Smooth muscle cell (in vitro differentiated cells): Measurements from ENCODE around the gene PDE6A. TPM values are rescaled to one million over a fixed set of nuclear protein-coding genes. Genes with fewer than 3 reads are reported as not detected.

ENCODE experiments used
- DNase-seq: peaks from one replicate; lab custom pipeline; 2025; ENCODE audit not compliant: unreplicated experiment; lab: John Stamatoyannopoulos, UW
- H2AFZ ChIP-seq: fragments of 200-600 bp; sonication (generic); 2 replicates; pipeline ENCODE4 v1.6.0; 2016; ENCODE audit warnings: antibody characterized with exemption, low read depth, mild to moderate bottlenecking
- H3F3A ChIP-seq: fragments of 200-600 bp; sonication (generic); 2 replicates; pipeline ENCODE4 v1.6.0; 2017; ENCODE audit warnings: antibody characterized with exemption, low read depth
- H3K27ac ChIP-seq: fragments of 200-600 bp; sonication (generic); 2 replicates; pipeline ENCODE4 v1.5.1; 2016; ENCODE audit warnings: low read depth, mild to moderate bottlenecking
- H3K27me3 ChIP-seq: fragments of 200-600 bp; sonication (generic); 2 replicates; pipeline ENCODE4 v1.6.1; 2016; ENCODE audit warnings: low read depth, mild to moderate bottlenecking
- H3K36me3 ChIP-seq: fragments of 200-600 bp; sonication (generic); 2 replicates; pipeline ENCODE4 v1.5.1; 2016; ENCODE audit warnings: low read depth
- H3K4me1 ChIP-seq: fragments of 200-600 bp; sonication (generic); 2 replicates; pipeline ENCODE4 v1.5.1; 2016; ENCODE audit warnings: low read depth
- H3K4me2 ChIP-seq: fragments of 200-600 bp; sonication (generic); 2 replicates; pipeline ENCODE4 v1.6.0; 2016; ENCODE audit warnings: mild to moderate bottlenecking
- H3K4me3 ChIP-seq: fragments of 200-600 bp; sonication (generic); 2 replicates; pipeline ENCODE4 v1.5.1; 2016; ENCODE audit warnings: mild to moderate bottlenecking
- H3K79me2 ChIP-seq: fragments of 200-600 bp; sonication (generic); 2 replicates; pipeline ENCODE4 v1.6.0; 2016; ENCODE audit warnings: low read depth, mild to moderate bottlenecking
- H3K9ac ChIP-seq: fragments of 200-600 bp; sonication (generic); 2 replicates; pipeline ENCODE4 v1.6.0; 2016; ENCODE audit warnings: low read depth
- H3K9me3 ChIP-seq: fragments of 200-600 bp; sonication (generic); replicated peaks from 2 replicates; pipeline ENCODE4 v1.5.1; 2016; ENCODE audit warnings: low read depth
- H4K20me1 ChIP-seq: fragments of 200-600 bp; sonication (generic); 2 replicates; pipeline ENCODE4 v1.6.0; 2016; ENCODE audit warnings: low read depth
- CTCF ChIP-seq: fragments of 200-600 bp; sonication (generic); IDR thresholded peaks from 2 replicates; pipeline ENCODE4 v1.5.1; 2017; ENCODE audit warnings: borderline replicate concordance, mild to moderate bottlenecking, antibody characterized with exemption; ENCODE audit not compliant: insufficient read depth, poor library complexity, severe bottlenecking
- WGBS: methylation state at CpG from one replicate; pipeline ENCODE4 v1.1.7; 2016; ENCODE audit warnings: low lambda C conversion rate; 5-methylcytosine and 5-hydroxymethylcytosine counted together
- polyA plus RNA-seq: library from polyadenylated mRNA; unstranded; fragments of >200 nt; fragmentation: Nextera tagmentation; extraction: Ambion mirVana; gene quantifications from 2 replicates; pipeline ENCODE4 v1.2.1, GENCODE V29; 2016
- total RNA-seq: library from RNA; depleted of rRNA; stranded (reverse); fragments of >200 nt; gene quantifications from 2 replicates; pipeline ENCODE4 v1.2.3, GENCODE V29; 2014

PDE6A gene
- total and polyA plus RNA-seq, 2 experiments from 2014 or later, result 0.05 TPM; not detected in 1

DNA sequence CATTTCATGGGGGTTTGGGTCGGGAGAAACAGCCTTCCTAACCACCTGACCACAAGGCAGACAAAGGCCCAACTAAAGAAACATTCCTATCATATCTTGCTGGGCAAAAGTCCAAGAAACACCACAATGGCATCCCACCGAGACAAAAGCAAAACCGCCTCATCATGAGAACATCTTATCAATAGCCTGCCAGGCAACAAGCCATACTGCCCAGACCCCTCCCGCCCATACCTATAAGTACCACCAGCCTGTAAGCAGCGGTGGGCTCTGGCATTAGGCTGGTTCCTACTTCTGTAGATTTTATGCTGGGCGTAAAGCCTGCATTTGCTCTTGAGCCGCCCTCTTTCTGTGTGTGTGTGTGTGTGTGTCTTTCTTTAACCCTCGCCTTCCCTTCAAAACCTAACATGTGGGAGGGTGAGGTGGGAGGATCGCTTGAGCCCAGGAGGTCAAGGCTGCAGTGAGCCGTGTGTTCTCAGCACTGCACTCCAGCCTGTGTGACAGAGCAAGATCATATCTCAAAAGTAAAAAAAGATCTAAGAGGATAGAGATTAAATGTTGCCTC is 56.9 kb downstream of the PDE6A start:
- Histone ChIP-seq H3K79me2 (no peaks in the 10 kb centered on the region), H4K20me1 (no peaks in the 10 kb centered on the region), H2AFZ (no peak overlapping the region), H3K36me3 (no peaks in the 10 kb centered on the region), H3K4me1 (no peaks in the 10 kb centered on the region), H3K27me3 (no peaks in the 10 kb centered on the region), H3K4me2 (peak overlapping the region; percentile 40), H3K27ac (peak overlapping the region; percentile 35), H3F3A (no peaks in the 10 kb centered on the region), H3K4me3 (no peak overlapping the region), H3K9me3 (no peaks in the 10 kb centered on the region), H3K9ac (no peak overlapping the region)
- 64% methylated on average over 10 of the region's 10 CpGs for WGBS
- no peak for TF ChIP-seq CTCF
- no peak for DNase-seq

GRCh38 chr5:149886692-149887470 is 57.7 kb downstream of the PDE6A start:
- TF ChIP-seq CTCF, result no peak
- 73% methylated on average over 6 of the region's 6 CpGs for WGBS
- DNase-seq, result no peak
- Histone ChIP-seq H3K27ac (peak overlapping the region; percentile 35), H3K9me3 (no peaks in the 10 kb centered on the region), H4K20me1 (no peaks in the 10 kb centered on the region), H3K36me3 (no peaks in the 10 kb centered on the region), H2AFZ (no peak overlapping the region), H3K9ac (no peak overlapping the region), H3K4me1 (no peaks in the 10 kb centered on the region), H3K79me2 (no peaks in the 10 kb centered on the region), H3K27me3 (no peaks in the 10 kb centered on the region), H3F3A (no peaks in the 10 kb centered on the region), H3K4me2 (peak overlapping the region; percentile 40), H3K4me3 (no peak overlapping the region)

- DNase-seq, result no peak
- no peaks in the 10 kb centered on the region for H3K27me3 ChIP-seq
- H3K9me3 ChIP-seq, result no peaks in the 10 kb centered on the region
- TF ChIP-seq CTCF, result no peak
- H3K9ac ChIP-seq, result no peak overlapping the region
- H3F3A ChIP-seq, result no peaks in the 10 kb centered on the region
- no peak overlapping the region for H3K27ac ChIP-seq
- no peak overlapping the region for H2AFZ ChIP-seq
- no peaks in the 10 kb centered on the region for H3K79me2 ChIP-seq
- H3K4me3 ChIP-seq, result no peak overlapping the region
- H3K4me1 ChIP-seq, result no peaks in the 10 kb centered on the region
- 93% methylated on average over 7 of the region's 7 CpGs for WGBS
- H3K36me3 ChIP-seq, result no peaks in the 10 kb centered on the region
- H4K20me1 ChIP-seq, result no peaks in the 10 kb centered on the region
- no peak overlapping the region for H3K4me2 ChIP-seq
These were observed 58.5 kb downstream of the PDE6A start for GRCh38 chr5:149886060-149886459.
